ENCODE measurements around the gene BEAN1. TPM values are rescaled to one million over a fixed set of nuclear protein-coding genes. Genes with fewer than 3 reads are reported as not detected.

The BEAN1 gene
- total RNA-seq, 1 experiment from 2014 or later, result 0.61 TPM

GRCh38 chr16:66435896-66436295, 8.8 kb downstream of the BEAN1 start:
- TF ChIP-seq TCF7L2 (IDR thresholded peaks at IDR 0.05; ENCODE audit: borderline replicate concordance, extremely low read depth, insufficient read depth, insufficient read length) (no peak), CBX3 (IDR thresholded peaks at IDR 0.05; ENCODE audit: low read depth) (no peak), ZNF274 (IDR thresholded peaks at IDR 0.05; ENCODE audit: low read depth, low read length) (no peak), CTCF (IDR thresholded peaks at IDR 0.05 in 2 of 3, conservative IDR thresholded peaks at IDR 0.05 in 1 of 3; ENCODE audit: borderline replicate concordance in 1 of 3, insufficient read depth in 1 of 3, low read depth in 2 of 3, low read length in 2 of 3) (no peak), POLR2AphosphoS5 (IDR thresholded peaks at IDR 0.05; ENCODE audit: low read depth, low read length) (no peak), ZFX (IDR thresholded peaks at IDR 0.05) (no peak), EZH2phosphoT487 (IDR thresholded peaks at IDR 0.05; ENCODE audit: borderline replicate concordance) (no peak), EGR1 (IDR thresholded peaks at IDR 0.05; ENCODE audit: low read depth) (no peak), ELF1 (IDR thresholded peaks at IDR 0.05; ENCODE audit: borderline replicate concordance, low read depth) (no peak), MAX (IDR thresholded peaks at IDR 0.05) (no peak), SRF (IDR thresholded peaks at IDR 0.05; ENCODE audit: low read depth) (no peak), ZBTB33 (IDR thresholded peaks at IDR 0.05; ENCODE audit: extremely low read depth, insufficient replicate concordance, low read length) (no peak)
- no peaks in the 10 kb centered on the region for H3K9me3 ChIP-seq (ENCODE audit: control insufficient read depth in 1 of 2, insufficient read depth in 1 of 2, low read depth in 1 of 2, low read length in 2 of 2)
- no peak overlapping the region for H3K27ac ChIP-seq (ENCODE audit: low read depth, low read length)
- no peak overlapping the region for H2AFZ ChIP-seq (ENCODE audit: low read depth, low read length, poor library complexity, severe bottlenecking)
- DNase-seq (ENCODE audit: low read depth, low spot score), result no peak
- H3K4me1 ChIP-seq (ENCODE audit: control insufficient read depth in 1 of 2, insufficient read depth in 2 of 2, low read length in 2 of 2), result peaks cover 17 to 23% of the 10 kb centered on the region in 2 experiments
- POLR2A ChIA-PET, result interaction anchor here (1.3 kb wide), 1 partner anchor 28 kb away, joined by 3 read pairs; no protein-coding TSS in a partner anchor
- no peak for ATAC-seq
- CTCF ChIA-PET, result no interaction called here
- RAD21 ChIA-PET (ENCODE audit: low non-redundant PET in 1 of 2, low total read pairs in 2 of 2, uncharacterized antibody in 2 of 2, unreplicated experiment in 2 of 2), result no interaction called here
- no peaks in the 10 kb centered on the region for H3K9me2 ChIP-seq (ENCODE audit: insufficient read depth)
- no peaks in the 10 kb centered on the region for H3K79me2 ChIP-seq (ENCODE audit: insufficient read depth, low read length)
- no peaks in the 10 kb centered on the region for H4K20me1 ChIP-seq (ENCODE audit: insufficient read depth)
- no TSS peak for BruUV-seq (replicated peaks)
- no peak overlapping the region for H3K4me3 ChIP-seq (replicated peaks in 1 of 2; ENCODE audit: low read depth in 1 of 2, low read length in 2 of 2)
- peaks cover 30% of the 10 kb centered on the region; the same call in 1 of the 2 replicates for H3K27me3 ChIP-seq (ENCODE audit: insufficient read depth, low read length)
- H3K36me3 ChIP-seq (ENCODE audit: control insufficient read depth in 1 of 2, insufficient read depth in 2 of 2, low read length in 2 of 2), result no peaks in the 10 kb centered on the region
- intact Hi-C loops (cut with micrococcal nuclease), result no loop called here
- no peak overlapping the region for H3K4me2 ChIP-seq (ENCODE audit: low read length)
- H3K9ac ChIP-seq (ENCODE audit: low read length), result no peak overlapping the region

All from HCT116 (cell line).